Measurements from ENCODE around the gene SCN4A.

Gene SCN4A

DNA sequence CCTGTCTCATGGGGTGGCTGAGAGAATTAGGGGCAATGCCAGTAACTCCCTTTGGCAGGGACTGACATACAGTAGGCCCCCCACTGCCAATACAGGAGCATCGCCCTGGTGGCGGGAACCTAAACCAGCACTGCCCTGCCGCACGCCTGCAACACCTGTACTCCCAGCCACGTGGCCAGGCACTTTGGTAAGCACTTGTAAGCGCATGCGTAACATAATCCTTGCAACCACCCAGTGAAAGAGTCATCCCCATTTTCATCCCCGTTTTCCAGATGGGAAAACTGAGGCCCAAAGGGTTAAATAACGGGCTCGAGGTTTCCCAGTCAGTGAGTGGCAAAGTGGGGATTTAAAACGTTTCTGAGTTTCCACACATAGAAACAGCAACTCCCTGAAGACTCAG is 17.5 kb downstream of the SCN4A start:
- DNase-seq (ENCODE audit: low spot score): no peak

DNA sequence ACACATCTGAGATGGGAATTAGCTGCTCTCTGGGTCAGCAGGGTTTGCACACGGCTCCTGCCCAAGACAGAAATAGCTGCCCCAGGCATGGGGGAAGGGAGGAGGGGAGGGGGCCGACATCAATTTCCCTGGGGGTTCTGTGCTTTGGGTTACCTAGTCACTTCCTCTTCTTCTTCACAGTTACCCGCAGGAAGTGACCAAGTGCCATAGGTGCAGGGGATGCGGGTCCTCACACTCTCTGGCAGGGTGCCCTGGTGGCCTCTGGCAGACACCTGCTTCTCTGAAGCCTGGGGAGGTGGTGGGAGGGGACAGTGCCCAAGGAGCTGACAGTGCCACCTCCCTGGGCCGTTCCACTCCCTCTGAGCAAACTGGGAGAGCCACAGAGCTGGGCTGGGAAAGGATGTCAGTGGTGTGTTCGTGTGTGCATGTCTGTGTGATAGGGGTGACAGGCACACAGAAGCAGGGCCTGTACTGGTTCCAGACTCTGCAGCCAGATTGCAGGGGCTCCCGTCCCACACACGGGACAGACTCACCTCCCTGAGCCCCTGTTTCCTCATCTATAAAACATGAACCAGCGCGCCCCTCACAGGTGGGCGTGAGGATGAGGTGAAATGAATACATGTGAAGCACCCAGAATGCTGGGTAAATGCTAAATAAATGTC is 18.2 kb downstream of the SCN4A start:
- DNase-seq (ENCODE audit: low spot score): no peak

DNA sequence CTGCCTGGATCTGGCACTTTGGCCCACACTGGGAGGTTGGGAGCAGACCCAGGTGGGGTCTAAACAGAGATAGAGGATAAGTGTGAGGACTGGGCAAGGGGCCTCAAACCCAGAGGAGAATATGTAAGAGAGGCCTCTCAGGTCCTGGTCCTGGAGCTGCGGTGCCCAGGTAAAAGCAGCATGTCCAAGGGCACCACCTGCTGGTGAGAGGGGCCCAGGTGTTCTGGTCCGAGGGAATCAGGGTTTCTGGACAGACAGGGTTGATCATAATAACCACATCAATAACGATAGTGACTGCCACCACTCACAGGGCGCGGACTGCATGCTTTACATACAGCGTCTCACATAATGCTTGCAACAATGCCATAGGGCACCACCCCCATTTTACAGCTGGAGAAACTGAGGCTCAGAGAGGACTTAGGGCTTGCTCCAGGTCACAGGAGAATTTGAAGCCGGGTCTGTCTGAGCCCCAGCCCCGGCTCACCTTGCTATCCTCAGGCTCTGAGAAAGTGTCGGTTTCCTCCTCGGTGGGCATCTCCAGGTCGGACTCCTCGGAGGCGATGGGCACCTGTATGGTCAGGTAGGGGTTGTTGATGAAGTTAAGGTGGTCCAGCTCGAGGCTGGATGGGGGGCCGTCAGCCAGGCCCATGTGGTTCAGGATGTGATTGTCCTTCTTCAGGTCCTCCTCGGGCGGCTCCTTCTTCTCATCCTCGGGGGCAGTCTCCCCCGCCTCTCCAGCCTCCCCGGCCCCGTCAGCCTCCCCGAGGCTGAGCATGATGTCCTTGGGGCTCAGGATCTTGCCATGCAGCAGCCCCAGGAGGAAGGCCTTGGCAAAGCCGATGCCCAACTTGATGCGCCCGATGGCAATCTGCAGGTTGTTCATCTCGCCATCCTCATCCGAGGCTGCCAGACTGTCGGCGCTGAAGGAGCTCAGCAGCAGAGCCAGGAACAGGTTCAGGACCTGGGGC is 21.5 kb downstream of the SCN4A start:
- peak; percentile 37 for DNase-seq (ENCODE audit: low spot score)

DNA sequence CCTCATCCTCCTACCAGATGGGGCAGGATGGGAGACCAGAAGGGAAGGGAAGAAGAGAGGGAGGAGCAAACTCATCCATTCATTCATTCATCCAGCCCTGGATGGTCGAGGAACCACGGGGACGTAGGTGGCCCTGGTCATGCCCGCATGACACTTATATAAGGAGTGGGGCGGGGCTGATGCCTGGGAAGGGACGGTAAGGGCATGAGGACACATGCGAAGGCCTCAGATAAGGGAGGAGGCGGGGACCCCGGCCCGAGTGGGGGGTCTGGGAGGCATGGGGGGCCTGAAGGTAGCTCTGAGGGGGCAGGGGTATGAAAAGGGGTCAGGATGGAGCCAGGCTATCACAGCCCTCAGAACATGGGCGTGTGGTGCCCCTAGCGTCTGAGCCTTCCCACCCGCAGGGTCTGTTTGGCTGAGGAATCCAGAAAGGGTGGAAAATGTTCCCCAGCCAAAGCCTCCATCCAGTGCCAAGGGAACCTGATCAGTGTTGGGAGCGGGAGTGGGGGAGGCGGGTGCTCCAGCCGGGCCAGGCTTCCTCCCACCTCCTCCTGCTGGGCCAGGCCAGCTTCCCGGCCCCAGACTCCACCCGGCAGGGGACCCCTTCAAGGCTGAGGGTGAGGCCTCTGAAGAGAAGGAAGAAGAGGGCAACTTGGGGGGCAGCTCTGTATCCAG is 23.0 kb downstream of the SCN4A start:
- DNase-seq (ENCODE audit: low spot score): no peak

- DNase-seq (ENCODE audit: low spot score): no peak
These were observed 24.2 kb downstream of the SCN4A start for GRCh38 chr17:63948521-63948920.

DNA sequence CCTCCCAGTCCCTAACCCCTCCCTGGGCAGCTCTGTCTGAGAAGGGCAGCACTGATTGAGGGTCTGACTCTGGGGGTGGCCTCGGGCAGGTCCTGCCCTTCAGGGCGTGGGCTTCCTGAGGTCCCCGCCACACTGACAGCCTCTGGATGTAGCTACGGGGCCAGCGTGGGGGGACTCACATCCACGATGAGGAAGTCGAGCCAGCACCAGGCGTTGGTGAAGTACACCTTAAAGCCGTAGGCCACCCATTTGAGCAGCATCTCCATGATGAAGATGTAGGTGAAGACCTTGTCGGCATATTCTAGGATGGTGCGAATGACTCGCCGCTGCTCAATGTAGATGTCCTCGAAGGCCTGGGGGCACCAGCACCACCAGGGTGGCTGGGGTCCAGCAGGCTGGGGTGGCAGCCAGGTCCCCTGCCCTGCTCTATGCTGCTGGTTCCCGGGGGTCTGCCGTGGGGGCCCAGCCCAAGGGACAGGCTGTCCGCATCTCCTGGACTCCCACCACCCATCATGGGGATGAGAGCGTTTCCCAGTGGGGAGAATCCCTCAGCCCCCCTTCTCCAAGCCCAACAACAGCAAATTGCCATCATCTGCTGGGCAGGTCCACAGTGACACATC is 24.9 kb downstream of the SCN4A start:
- no peak for DNase-seq (ENCODE audit: low spot score)

DNA sequence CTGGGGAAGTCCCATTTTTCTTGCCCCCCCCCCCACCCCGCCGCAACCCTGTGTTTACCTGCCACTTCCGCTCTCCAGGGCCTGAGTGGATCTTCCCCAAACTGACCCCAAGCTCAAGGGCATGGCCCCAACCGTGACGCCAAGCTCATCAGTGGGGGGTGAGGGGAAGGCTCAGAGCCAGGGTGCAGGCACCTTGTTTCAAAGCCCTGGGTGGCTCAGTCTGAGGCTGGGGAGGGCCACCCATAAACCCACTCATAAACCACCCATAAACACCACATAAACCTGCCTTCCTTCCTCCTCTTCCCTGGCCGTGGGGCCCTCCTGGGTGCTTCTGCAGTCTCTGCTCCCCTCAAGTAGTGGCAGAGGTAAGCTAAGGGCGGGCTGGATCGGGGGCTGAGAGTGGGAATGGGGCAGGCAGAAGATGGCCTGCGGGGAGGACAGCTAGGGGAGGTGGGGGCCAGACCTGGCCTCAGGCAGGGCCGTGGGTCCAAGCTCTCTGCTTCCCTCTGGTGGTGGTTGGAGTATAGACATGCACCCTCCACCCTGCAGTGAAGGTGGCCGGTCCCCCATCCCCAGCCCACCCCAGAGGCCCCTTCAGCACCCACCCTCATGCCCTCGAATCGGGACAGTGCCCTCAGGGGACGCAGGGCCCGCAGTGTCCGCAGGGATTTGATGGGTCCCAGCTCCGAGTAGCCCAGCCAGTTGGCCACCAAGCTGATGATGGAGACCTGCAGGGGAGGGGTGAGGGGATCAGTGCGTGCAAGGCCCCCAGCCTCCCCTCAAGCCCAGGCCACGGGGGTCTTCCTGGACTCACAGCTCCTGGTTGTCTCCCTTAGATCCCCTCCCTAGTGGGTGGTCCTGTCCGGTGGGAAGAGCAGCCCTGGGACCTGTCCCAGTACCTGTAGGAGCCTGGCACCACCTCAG is 26.0 kb downstream of the SCN4A start:
- peak; percentile 33 for DNase-seq (ENCODE audit: low spot score)

DNA sequence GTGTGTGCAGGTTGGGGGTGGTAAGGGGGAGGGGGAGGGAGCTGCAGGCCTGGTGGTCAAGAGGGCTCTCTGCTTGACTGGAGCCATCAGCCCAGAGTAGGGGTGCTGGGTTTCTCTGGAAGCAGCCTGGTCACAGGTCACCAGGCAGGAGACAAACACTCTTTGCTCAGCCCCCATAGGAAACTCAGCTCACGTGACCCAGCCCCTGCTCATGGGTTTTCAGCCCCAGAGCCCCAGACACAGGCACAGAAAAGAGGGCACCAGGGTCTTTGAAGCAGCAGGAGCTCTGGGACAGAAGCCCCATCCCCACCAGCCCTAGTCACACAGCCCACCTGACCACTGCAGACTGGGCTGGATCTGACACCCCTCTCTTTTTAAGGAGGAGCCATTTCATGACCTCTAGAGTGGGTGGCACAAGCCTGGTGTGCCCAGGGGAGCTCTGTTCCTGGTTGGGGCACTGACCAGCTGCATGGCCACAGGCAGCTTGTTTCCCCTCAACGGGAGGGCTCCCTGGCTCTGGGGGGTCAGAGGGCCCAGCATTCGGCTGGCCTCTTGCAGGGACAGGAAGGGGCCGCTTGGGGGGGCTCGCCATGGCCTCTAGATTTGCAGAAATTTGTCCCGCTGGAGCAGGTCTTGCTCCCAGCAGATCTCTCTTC is 26.8 kb downstream of the SCN4A start:
- DNase-seq (ENCODE audit: low spot score): no peak

DNA sequence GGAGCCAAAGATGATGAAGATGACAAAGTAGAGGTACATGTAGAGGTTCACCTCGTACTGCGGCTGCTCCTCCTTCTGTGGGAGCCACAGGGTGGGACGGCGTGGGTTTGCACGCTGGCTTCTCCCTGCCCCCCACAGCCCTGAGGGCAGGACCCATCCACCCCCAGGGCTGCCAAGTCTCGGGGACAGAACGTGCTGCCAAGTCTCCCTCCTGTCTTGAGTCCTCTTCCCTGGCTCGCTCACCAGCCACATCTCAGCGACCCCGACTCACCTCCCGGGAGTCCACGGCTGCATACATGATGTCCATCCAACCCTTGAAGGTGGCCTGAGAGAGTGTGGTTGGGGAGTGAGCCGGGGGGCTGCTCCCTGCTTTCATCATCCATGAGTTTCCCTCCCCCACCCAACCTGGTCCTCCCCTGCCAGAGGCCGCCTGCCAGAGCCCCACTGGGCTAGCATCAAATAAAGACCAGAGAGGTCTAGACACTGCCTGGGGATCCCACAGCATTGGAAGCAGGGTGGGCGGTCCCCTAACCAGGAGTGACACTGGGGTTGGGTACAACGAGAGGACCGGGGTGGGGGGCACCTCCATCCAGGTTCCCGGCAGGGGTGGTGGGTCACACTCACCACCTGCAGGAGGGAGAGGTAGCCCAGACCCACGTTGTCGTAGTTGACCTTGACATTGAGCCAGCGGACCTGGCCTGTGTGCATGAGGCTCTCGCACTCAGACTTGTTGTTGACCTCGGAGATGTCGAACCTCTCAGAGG is 27.8 kb downstream of the SCN4A start:
- no peak for DNase-seq (ENCODE audit: low spot score)

DNA sequence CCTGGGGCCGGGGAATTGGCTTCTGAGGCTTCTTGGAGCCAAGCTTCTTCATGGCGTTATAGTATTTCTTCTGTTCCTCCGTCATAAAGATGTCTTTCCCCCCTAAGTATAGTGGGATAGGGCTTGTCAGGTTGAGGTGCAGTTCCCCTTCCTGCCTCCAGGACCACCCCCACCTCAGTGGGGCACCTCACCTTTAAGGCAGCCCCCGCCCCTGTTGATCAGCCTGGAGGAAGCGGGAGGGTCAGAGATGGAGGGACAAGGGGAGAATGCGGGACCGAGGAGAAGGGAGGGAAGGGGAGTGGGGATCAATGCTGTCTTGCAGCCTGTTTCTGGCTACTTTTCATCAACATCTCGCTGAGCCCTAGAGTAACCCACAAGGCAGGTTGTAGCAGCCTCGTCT is 29.0 kb downstream of the SCN4A start:
- DNase-seq (ENCODE audit: low spot score): no peak

DNA sequence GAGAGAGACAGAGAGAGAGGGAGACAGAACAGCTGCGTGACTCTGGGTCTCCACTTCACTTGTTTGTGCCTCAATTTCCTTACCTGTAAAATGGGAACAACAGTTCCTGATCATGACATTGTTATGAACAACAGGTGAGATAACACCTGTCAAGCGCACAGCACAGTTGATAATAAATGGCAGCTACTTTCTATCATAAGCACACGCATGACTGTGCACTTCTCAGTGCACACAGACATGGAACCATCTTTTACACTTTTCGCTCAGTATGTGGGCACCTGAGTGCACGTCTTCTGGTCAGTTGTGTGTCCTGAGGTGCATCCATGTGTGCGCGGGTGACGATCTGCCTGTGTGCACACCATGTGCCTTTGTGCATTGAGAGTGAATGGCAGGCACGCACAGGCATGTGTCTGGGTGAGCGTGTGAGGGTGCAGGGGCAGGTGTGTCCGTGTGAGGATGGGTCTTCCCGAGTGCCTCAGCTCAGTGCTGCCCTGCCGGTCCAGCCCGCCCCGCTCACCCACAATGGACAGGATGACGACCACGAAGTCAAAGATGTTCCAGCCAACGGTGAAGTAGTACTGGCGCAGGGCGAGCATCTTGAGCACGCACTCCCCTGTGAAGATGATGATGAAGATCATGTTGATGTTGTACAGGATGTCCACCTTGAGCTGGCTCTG is 30.3 kb downstream of the SCN4A start:
- no peak for DNase-seq (ENCODE audit: low spot score)

GRCh38 chr17:63941751-63942150 is 31.0 kb downstream of the SCN4A start:
- no peak for DNase-seq (ENCODE audit: low spot score)

DNA sequence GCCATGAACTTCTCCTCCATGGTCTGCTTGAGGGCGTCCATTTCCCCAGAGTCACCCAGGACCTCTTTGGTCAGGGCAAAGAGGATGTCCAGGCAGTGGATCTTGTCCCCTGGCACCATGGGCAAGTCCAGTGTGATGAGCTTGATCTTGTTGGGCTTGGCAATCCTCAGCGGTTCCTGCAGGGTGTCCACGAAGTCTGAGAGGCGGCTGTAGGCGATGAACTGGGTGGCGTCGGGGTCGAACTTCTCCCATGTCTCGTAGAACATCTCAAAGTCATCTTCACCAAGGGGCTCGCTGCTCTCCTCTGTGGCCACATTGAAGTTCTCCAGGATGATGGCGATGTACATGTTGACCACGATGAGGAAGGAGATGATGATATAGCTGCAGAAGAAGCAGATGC is 31.6 kb downstream of the SCN4A start:
- DNase-seq (ENCODE audit: low spot score): no peak

- DNase-seq (ENCODE audit: low spot score): no peak
These were observed 32.1 kb downstream of the SCN4A start for GRCh38 chr17:63940584-63940983.

DNA sequence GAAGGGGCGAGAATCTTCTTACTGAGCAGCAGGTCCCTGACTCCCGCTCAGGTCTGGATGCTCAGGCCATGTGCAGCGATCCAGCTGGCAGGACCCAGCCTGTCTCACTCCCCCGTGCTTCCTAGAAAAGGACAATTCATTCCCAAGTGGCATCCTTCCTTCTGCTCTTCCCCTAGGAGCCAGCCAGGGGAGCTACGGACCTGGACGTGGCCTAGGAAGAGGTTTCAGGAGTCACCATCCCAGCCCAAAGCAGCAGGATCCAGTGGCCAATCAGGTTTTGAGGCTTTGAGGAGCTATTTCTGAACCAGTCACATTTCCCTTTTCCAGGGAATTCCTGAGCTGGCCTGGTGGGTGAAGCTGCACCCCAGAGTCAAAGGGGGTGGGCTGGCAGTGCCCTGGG is 32.8 kb downstream of the SCN4A start:
- DNase-seq (ENCODE audit: low spot score): no peak

GRCh38 chr17:63939401-63939800 is 33.3 kb downstream of the SCN4A start:
- no peak for DNase-seq (ENCODE audit: low spot score)

- no peak for DNase-seq (ENCODE audit: low spot score)
These were observed 34.8 kb downstream of the SCN4A start for GRCh38 chr17:63937920-63938319.

- DNase-seq (ENCODE audit: low spot score): no peak
These were observed 35.4 kb downstream of the SCN4A start for GRCh38 chr17:63937319-63937718.
